ENCODE results near the gene OR3A3. TPM values are rescaled to one million over a fixed set of nuclear protein-coding genes. Genes with fewer than 3 reads are reported as not detected.
"Not testable (repeated sequence)": the region's sequence is repeated elsewhere in the genome, so short reads cannot be mapped to it uniquely, and the experiment has no call there.

The OR3A3 gene
- total and polyA plus RNA-seq, 2 donors from 2014 or later: not detected

DNA sequence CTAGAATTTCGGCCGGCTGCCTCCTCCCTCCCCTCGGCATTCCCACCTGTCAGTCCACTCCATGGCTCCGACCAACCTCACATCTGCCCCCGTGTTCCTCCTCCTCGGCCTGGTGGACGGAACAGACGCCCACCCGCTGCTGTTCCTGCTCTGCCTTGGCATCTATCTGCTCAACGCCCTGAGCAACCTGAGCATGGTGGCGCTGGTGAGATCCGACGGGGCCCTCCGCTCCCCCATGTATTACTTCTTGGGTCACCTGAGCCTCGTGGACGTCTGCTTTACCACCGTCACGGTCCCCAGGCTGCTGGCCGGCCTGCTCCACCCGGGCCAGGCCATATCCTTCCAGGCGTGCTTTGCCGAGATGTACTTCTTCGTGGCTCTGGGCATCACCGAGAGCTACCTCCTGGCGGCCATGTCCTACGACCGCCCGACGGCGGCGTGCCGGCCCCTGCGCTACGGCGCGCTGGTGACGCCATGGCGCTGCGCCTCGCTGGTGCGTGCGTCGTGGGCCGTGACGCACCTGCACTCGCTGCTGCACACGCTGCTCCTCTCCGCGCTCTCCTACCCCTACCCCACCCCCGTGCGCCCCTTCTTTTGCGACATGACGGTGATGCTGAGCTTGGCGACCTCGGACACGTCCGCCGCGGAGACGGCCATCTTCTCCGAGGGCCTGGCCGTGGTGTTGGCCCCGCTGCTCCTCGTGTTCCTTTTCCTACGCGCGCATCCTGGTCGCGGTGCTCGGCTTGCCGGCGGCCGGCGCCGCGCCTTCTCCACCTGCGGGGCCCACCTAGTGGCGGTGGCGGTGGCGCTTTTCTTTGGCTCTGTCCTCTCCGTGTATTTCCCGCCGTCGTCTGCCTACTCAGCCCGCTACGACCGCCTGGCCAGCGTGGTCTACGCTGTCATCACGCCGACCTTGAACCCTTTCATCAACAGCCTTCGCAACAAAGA lies 25.0 kb upstream of the OR3A3 start, which contains the start of gene OR3A2:
Gene OR3A2 (minus strand): TSS at position 440 of the 948 bp plus-strand sequence.
- TF ChIP-seq, protein P1, sequence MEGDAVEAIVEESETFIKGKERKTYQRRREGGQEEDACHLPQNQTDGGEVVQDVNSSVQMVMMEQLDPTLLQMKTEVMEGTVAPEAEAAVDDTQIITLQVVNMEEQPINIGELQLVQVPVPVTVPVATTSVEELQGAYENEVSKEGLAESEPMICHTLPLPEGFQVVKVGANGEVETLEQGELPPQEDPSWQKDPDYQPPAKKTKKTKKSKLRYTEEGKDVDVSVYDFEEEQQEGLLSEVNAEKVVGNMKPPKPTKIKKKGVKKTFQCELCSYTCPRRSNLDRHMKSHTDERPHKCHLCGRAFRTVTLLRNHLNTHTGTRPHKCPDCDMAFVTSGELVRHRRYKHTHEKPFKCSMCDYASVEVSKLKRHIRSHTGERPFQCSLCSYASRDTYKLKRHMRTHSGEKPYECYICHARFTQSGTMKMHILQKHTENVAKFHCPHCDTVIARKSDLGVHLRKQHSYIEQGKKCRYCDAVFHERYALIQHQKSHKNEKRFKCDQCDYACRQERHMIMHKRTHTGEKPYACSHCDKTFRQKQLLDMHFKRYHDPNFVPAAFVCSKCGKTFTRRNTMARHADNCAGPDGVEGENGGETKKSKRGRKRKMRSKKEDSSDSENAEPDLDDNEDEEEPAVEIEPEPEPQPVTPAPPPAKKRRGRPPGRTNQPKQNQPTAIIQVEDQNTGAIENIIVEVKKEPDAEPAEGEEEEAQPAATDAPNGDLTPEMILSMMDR (IDR thresholded peaks at IDR 0.05; ENCODE audit: borderline replicate concordance, extremely low read depth, insufficient read depth): no peak
- H3K9ac ChIP-seq (ENCODE audit: low read length in 3 of 3): no peak within 1 kb of the TSS
- intact Hi-C loops (cut with DNase I): no loop called here
- no peak within 1 kb of the TSS for H3K27ac ChIP-seq (ENCODE audit: low read depth in 2 of 2, low read length in 2 of 2)
- H3K4me1 ChIP-seq (ENCODE audit: control insufficient read depth in 2 of 3, insufficient read depth in 2 of 3, low read depth in 1 of 3, low read length in 3 of 3): no peaks in the 10 kb centered on the region
- no peak for FAIRE-seq
- no peak within 1 kb of the TSS for H3K4me3 ChIP-seq (ENCODE audit: low read length in 3 of 3)
- no peaks in the 10 kb centered on the region for H3K36me3 ChIP-seq (ENCODE audit: control insufficient read depth in 2 of 3, insufficient read depth in 3 of 3, low read length in 3 of 3)
- no peaks in the 10 kb centered on the region for H3K27me3 ChIP-seq (ENCODE audit: control insufficient read depth, insufficient read depth, low read length)
- H3K9me3 ChIP-seq (ENCODE audit: control insufficient read depth in 2 of 3, insufficient read depth in 1 of 3, low read length in 3 of 3): peaks cover 0 to under 1% (median 0%) of the 10 kb centered on the region in 3 donors
- peak in 3 of 5 donors; percentile 1 to 13 (median 4) for DNase-seq

GRCh38 chr17:3389791-3390190 lies 21.4 kb upstream of the OR3A3 start:
- intact Hi-C loops (cut with DNase I): no loop called here
- no peaks in the 10 kb centered on the region for H3K36me3 ChIP-seq (ENCODE audit: control insufficient read depth in 2 of 3, insufficient read depth in 3 of 3, low read length in 3 of 3)
- H3K9me3 ChIP-seq (ENCODE audit: control insufficient read depth in 2 of 3, insufficient read depth in 1 of 3, low read length in 3 of 3): peaks cover 0 to 3% (median 0%) of the 10 kb centered on the region in 3 donors
- FAIRE-seq (no peak), DNase-seq (no peak)
- no peaks in the 10 kb centered on the region for H3K4me1 ChIP-seq (ENCODE audit: control insufficient read depth in 2 of 3, insufficient read depth in 2 of 3, low read depth in 1 of 3, low read length in 3 of 3)
- no peak overlapping the region for H3K4me3 ChIP-seq (ENCODE audit: low read length in 3 of 3)
- H3K9ac ChIP-seq (ENCODE audit: low read length in 3 of 3): no peak overlapping the region
- H3K27me3 ChIP-seq (ENCODE audit: control insufficient read depth, insufficient read depth, low read length): no peaks in the 10 kb centered on the region
- H3K27ac ChIP-seq (ENCODE audit: low read depth in 2 of 2, low read length in 2 of 2): no peak overlapping the region
- TF ChIP-seq, protein P1 (IDR thresholded peaks at IDR 0.05; ENCODE audit: borderline replicate concordance, extremely low read depth, insufficient read depth): no peak

DNA sequence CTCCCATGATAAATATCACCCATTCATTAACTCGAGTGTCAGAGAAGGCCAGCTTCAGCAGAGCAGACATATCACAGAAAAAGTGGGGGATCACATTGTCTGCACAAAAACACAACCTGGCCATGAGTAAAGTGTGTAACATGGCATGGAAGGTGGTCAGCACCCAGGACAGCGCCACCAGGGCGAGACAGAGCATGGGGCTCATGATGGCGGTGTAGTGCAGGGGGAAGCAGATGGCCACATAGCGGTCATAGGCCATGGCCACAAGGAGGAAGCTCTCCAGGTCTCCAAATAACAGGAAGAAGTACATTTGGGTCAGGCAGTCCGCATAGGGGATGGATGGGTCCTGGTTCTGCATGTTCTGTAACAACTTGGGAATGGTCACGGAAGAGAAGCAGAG lies 13.4 kb upstream of the OR3A3 start:
- FAIRE-seq; H3K4me3 ChIP-seq (ENCODE audit: low read length in 3 of 3); H3K27ac ChIP-seq (ENCODE audit: low read depth in 2 of 2, low read length in 2 of 2); intact Hi-C loops (cut with DNase I); H3K9me3 ChIP-seq (ENCODE audit: control insufficient read depth in 2 of 3, insufficient read depth in 1 of 3, low read length in 3 of 3); H3K4me1 ChIP-seq (ENCODE audit: control insufficient read depth in 2 of 3, insufficient read depth in 2 of 3, low read depth in 1 of 3, low read length in 3 of 3); H3K36me3 ChIP-seq (ENCODE audit: control insufficient read depth in 2 of 3, insufficient read depth in 3 of 3, low read length in 3 of 3); H3K9ac ChIP-seq (ENCODE audit: low read length in 3 of 3); H3K27me3 ChIP-seq (ENCODE audit: control insufficient read depth, insufficient read depth, low read length): not testable (repeated sequence)
- peak in 1 of 5 donors; percentile 28 for DNase-seq

DNA sequence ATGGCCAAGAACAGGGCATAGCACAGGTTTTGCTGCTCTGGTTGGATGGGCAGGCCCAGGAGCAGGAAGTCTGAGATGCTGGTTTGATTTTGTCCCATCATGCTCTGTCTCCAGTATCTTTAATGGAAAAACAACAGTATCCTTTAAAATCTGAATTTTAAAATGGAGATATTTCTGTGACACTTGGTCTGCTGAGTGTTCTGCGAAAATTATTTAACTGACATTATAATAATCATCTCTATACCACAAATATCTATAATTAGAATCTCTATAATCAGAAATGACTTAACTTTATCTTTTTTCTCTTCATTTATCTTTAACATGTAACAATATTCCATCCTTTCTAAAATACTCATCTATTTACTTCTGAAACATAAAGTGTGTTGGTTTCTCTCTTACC lies 12.9 kb upstream of the OR3A3 start, which contains the start of gene OR1E1:
Gene OR1E1 (minus strand): TSS at position 101 of the 400 bp plus-strand sequence. CDS start 0 bp downstream, at position 101.
- no peak for FAIRE-seq
- H3K9me3 ChIP-seq (ENCODE audit: control insufficient read depth in 2 of 3, insufficient read depth in 1 of 3, low read length in 3 of 3): no peaks in the 10 kb centered on the region
- intact Hi-C loops (cut with DNase I): no loop called here
- no peak for DNase-seq
- no peak within 1 kb of the TSS for H3K4me3 ChIP-seq (ENCODE audit: low read length in 3 of 3)
- H3K27me3 ChIP-seq (ENCODE audit: control insufficient read depth, insufficient read depth, low read length): no peaks in the 10 kb centered on the region
- no peak within 1 kb of the TSS for H3K9ac ChIP-seq (ENCODE audit: low read length in 3 of 3)
- no peak within 1 kb of the TSS for H3K27ac ChIP-seq (ENCODE audit: low read depth in 2 of 2, low read length in 2 of 2)
- H3K4me1 ChIP-seq (ENCODE audit: control insufficient read depth in 2 of 3, insufficient read depth in 2 of 3, low read depth in 1 of 3, low read length in 3 of 3): no peaks in the 10 kb centered on the region
- TF ChIP-seq, protein P1 (IDR thresholded peaks at IDR 0.05; ENCODE audit: borderline replicate concordance, extremely low read depth, insufficient read depth): no peak
- no peaks in the 10 kb centered on the region for H3K36me3 ChIP-seq (ENCODE audit: control insufficient read depth in 2 of 3, insufficient read depth in 3 of 3, low read length in 3 of 3)

Data from kidney (tissue), 14 donors.